GM12878 (cell line): ENCODE data around the gene OLFML2B. TPM values are rescaled to one million over a fixed set of nuclear protein-coding genes. Genes with fewer than 3 reads are reported as not detected.

Experiments used
- ATAC-seq: fragments of 200-7000 bp; cut with Tn5 transposase; 3 replicates; pipeline ENCODE4 v1.9.1; 2020; ENCODE audit warnings: mild to moderate bottlenecking, moderate library complexity
- BruUV-seq: library from RNA; stranded (reverse); fragments of 400-500 nt; replicated peaks from 2 replicates; lab custom pipeline; 2021; lab: Mats Ljungman, UMichigan
- CTCF ChIA-PET: fragments of 300-600 bp; sonication (Branson Sonifier 250); formaldehyde crosslinking; extraction: SDS; loops from one replicate; lab custom pipeline; 2021; ENCODE audit warnings: inconsistent platforms; lab: Yijun Ruan, JAX
- POLR2A ChIA-PET: fragments of 350-600 bp; formaldehyde crosslinking; extraction: SDS; loops from one replicate; lab custom pipeline; 2021; ENCODE audit warnings: inconsistent platforms; lab: Charles Lee
- RAD21 ChIA-PET: fragments of 300-600 bp; sonication (Branson Sonifier 250); formaldehyde crosslinking; loops from one replicate; lab custom pipeline; 2023; ENCODE audit warnings: antibody characterized with exemption; ENCODE audit not compliant: unreplicated experiment; lab: Charles Lee
- SMC1A ChIA-PET: fragments of 300-600 bp; sonication (Branson Sonifier 250); formaldehyde crosslinking; loops from one replicate; lab custom pipeline; 2023; ENCODE audit not compliant: unreplicated experiment, uncharacterized antibody; lab: Charles Lee
- DNase-seq: peaks from one replicate; pipeline ENCODE4 v3.0.0-alpha.2; 2011; ENCODE audit warnings: low read depth, low spot score
- FAIRE-seq: peaks from 3 replicates; lab custom pipeline; 2011; peaks lifted over from hg19 to GRCh38; lab: Jason Lieb, UNC
- H2AFZ ChIP-seq: 2 replicates; pipeline ENCODE4 v1.6.0; 2011; ENCODE audit warnings: low read depth, low read length, control low read depth; ENCODE audit not compliant: control insufficient read depth
- H3K27ac ChIP-seq: 2 replicates; pipeline ENCODE4 v1.5.1; 2011; ENCODE audit warnings: control low read depth; ENCODE audit not compliant: control insufficient read depth, insufficient read depth
- H3K27me3 ChIP-seq, 2 experiments: replicated peaks in 1 of 2; 2 replicates each; pipeline versions ENCODE4 v1.6.0 to v1.6.1; 2011; ENCODE audit warnings: low read length in 1 of 2; ENCODE audit not compliant: control insufficient read depth in 2 of 2, insufficient read depth in 2 of 2
- H3K36me3 ChIP-seq, 2 experiments: 2 replicates each; pipeline ENCODE4 v1.5.1; 2011; ENCODE audit warnings: low read length in 1 of 2; ENCODE audit not compliant: control insufficient read depth in 2 of 2, insufficient read depth in 2 of 2
- H3K4me1 ChIP-seq: 2 replicates; pipeline ENCODE4 v1.6.1; 2011; ENCODE audit warnings: mild to moderate bottlenecking, low read length, moderate library complexity, mixed read lengths; ENCODE audit not compliant: control insufficient read depth, insufficient read depth
- H3K4me2 ChIP-seq: 2 replicates; pipeline ENCODE4 v1.6.0; 2011; ENCODE audit warnings: control low read depth; ENCODE audit not compliant: control insufficient read depth, insufficient read depth
- H3K4me3 ChIP-seq: fragments of 200-600 bp; sonication (generic); 2 replicates; pipeline ENCODE4 v1.5.1; 2016
- H3K79me2 ChIP-seq: 2 replicates; pipeline ENCODE4 v1.6.0; 2011; ENCODE audit warnings: low read length; ENCODE audit not compliant: control insufficient read depth, insufficient read depth
- H3K9ac ChIP-seq: 2 replicates; pipeline ENCODE4 v1.8.0; 2011; ENCODE audit warnings: low read length, control low read depth, mixed read lengths; ENCODE audit not compliant: control insufficient read depth, insufficient read depth
- H3K9me3 ChIP-seq: replicated peaks from 3 replicates; pipeline ENCODE4 v1.5.1; 2011; ENCODE audit warnings: mild to moderate bottlenecking, low read length; ENCODE audit not compliant: control insufficient read depth, insufficient read depth
- H4K20me1 ChIP-seq: 2 replicates; pipeline ENCODE4 v1.6.0; 2011; ENCODE audit not compliant: control insufficient read depth, insufficient read depth
- BCL11A ChIP-seq: IDR thresholded peaks from 2 replicates; pipeline ENCODE4 v1.6.1; 2011; ENCODE audit warnings: low read depth, low read length
- BCLAF1 ChIP-seq: fragments of 450-650 bp; IDR thresholded peaks from 2 replicates; pipeline ENCODE4 v1.6.1; 2017; ENCODE audit warnings: antibody characterized with exemption, mild to moderate bottlenecking, moderate library complexity
- BHLHE40 ChIP-seq, 2 experiments: fragments of 450-650 bp in 1 of 2; IDR thresholded peaks; 2 replicates each; pipeline ENCODE4 v1.6.1; 2011 to 2017; ENCODE audit warnings: low read depth in 2 of 2, borderline replicate concordance in 1 of 2, improper control_type of control experiment in 1 of 2, low read length in 1 of 2, mild to moderate bottlenecking in 1 of 2
- CEBPZ ChIP-seq: fragments of 150-350 bp; IDR thresholded peaks from 2 replicates; pipeline ENCODE4 v1.6.1; 2016; ENCODE audit warnings: low read depth, low read length
- CHD2 ChIP-seq: IDR thresholded peaks from 2 replicates; pipeline ENCODE4 v1.6.1; 2011; ENCODE audit warnings: low read depth, low read length, improper control_type of control experiment, borderline replicate concordance
- HSF1 ChIP-seq: fragments of 150-350 bp; IDR thresholded peaks from 2 replicates; pipeline ENCODE4 v1.6.1; 2014; ENCODE audit warnings: mild to moderate bottlenecking, low read depth, low read length
- NRF1 ChIP-seq: conservative IDR thresholded peaks from 2 replicates; pipeline ENCODE4 v1.6.1; 2011; ENCODE audit warnings: mild to moderate bottlenecking, low read depth, low read length, improper control_type of control experiment
- PAX5 ChIP-seq: IDR thresholded peaks from 2 replicates; pipeline ENCODE4 v1.6.1; 2011; ENCODE audit warnings: low read depth, low read length, borderline replicate concordance
- RAD21 ChIP-seq: IDR thresholded peaks from 2 replicates; pipeline ENCODE4 v1.6.1; 2011; ENCODE audit warnings: mild to moderate bottlenecking, low read depth, low read length, moderate library complexity; ENCODE audit not compliant: insufficient read depth
- RAD51 ChIP-seq: fragments of 450-650 bp; IDR thresholded peaks from 2 replicates; pipeline ENCODE4 v1.6.1; 2016; ENCODE audit warnings: moderate library complexity, mild to moderate bottlenecking, inconsistent platforms
- SMAD1 ChIP-seq: fragments of 450-650 bp; IDR thresholded peaks from 2 replicates; pipeline ENCODE4 v1.6.1; 2018; ENCODE audit warnings: mild to moderate bottlenecking, low read depth; ENCODE audit not compliant: partially characterized antibody
- SREBF1 ChIP-seq: IDR thresholded peaks from 2 replicates; pipeline ENCODE4 v1.6.1; 2012; ENCODE audit warnings: mild to moderate bottlenecking, low read length
- SUPT20H ChIP-seq: IDR thresholded peaks from 2 replicates; pipeline ENCODE4 v1.6.1; 2011; ENCODE audit warnings: low read depth, mild to moderate bottlenecking, low read length, moderate library complexity, borderline replicate concordance; ENCODE audit not compliant: control insufficient read depth
- SUZ12 ChIP-seq: fragments of 200-600 bp; sonication (generic); IDR thresholded peaks from one replicate; pipeline ENCODE4 v1.6.1; 2018; ENCODE audit warnings: antibody characterized with exemption, mild to moderate bottlenecking; ENCODE audit not compliant: unreplicated experiment
- TAF1 ChIP-seq: IDR thresholded peaks from 2 replicates; pipeline ENCODE4 v1.6.1; 2011; ENCODE audit warnings: mild to moderate bottlenecking, low read depth, low read length, borderline replicate concordance
- ZNF217 ChIP-seq: fragments of 450-650 bp; IDR thresholded peaks from 2 replicates; pipeline ENCODE4 v1.6.1; 2017; ENCODE audit warnings: antibody characterized with exemption, mild to moderate bottlenecking
- WGBS: methylation state at CpG from one replicate; pipeline ENCODE4 v1.1.6; 2016; ENCODE audit warnings: low lambda C conversion rate; ENCODE audit not compliant: insufficient replicate concordance, insufficient coverage; ENCODE audit errors: missing lambda C conversion rate; 5-methylcytosine and 5-hydroxymethylcytosine counted together
- in situ Hi-C: fragments of 300-500 bp; cut with MboI; formaldehyde crosslinking; loops from 9 replicates; pipeline ENCODE4 v1.14.3; 2018; ENCODE audit warnings: mixed read lengths
- intact Hi-C: fragments of 100-400 bp; cut with micrococcal nuclease; formaldehyde crosslinking; loops from one replicate; pipeline ENCODE4 v1.14.2; 2022; ENCODE audit not compliant: unreplicated experiment
- polyA plus RNA-seq, 11 experiments: library from polyadenylated mRNA; depleted of rRNA in 4 of 11; unstranded in 6 of 11; stranded (reverse) in 5 of 11; fragments of >200 nt; fragmentation: Nextera tagmentation in 4 of 11; fragmentation: Illumina TruSeq in 1 of 11; extraction: Ambion mirVana in 4 of 11; extraction: Trizol in 1 of 11; gene quantifications; 1 replicate in 1 of 11; 2 replicates in 10 of 11; pipeline versions ENCODE4 v1.2.1 to v1.2.3, GENCODE V29; 2011 to 2016; ENCODE audit warnings: inconsistent platforms in 2 of 11, missing spikeins in 2 of 11, low read depth in 1 of 11
- total RNA-seq, 4 experiments: library from RNA; depleted of rRNA in 3 of 4; stranded (reverse); fragments of >200 nt in 3 of 4; fragmentation: Illumina TruSeq in 1 of 4; extraction: Trizol in 1 of 4; gene quantifications; 2 replicates each; pipeline versions ENCODE4 v1.2.1 to v1.2.3, GENCODE V29; 2013 to 2021

The OLFML2B gene
- total and polyA plus RNA-seq, 10 of the 15 experiments (the other 5 are each of a cell fraction or from before 2014, with no cell fraction given), result not detected

- H4K20me1 ChIP-seq, result no peaks in the 10 kb centered on the region
- H3K9me3 ChIP-seq, result no peaks in the 10 kb centered on the region
- H3K27me3 ChIP-seq, result no peaks in the 10 kb centered on the region; a peak in 2 of 4 replicates
- H3K36me3 ChIP-seq, result no peaks in the 10 kb centered on the region
- H3K9ac ChIP-seq, result no peak overlapping the region
- ChIA-PET RAD21 (interaction anchor here (1.0 kb wide), 1 partner anchor 26 kb away, joined by 3 read pairs; no protein-coding TSS in a partner anchor), CTCF (interaction anchor here (1.3 to 1.6 kb wide), 2 partner anchors 10 to 25 kb away, joined by 4 to 5 read pairs; no protein-coding TSS in a partner anchor), SMC1A (interaction anchor here (1.6 kb wide), 1 partner anchor 9 kb away, joined by 5 read pairs; no protein-coding TSS in a partner anchor), POLR2A (no interaction called here)
- no peaks in the 10 kb centered on the region for H3K79me2 ChIP-seq
- no peak overlapping the region for H2AFZ ChIP-seq
- ATAC-seq, result no peak
- H3K4me1 ChIP-seq, result no peaks in the 10 kb centered on the region
- H3K27ac ChIP-seq, result no peak overlapping the region
- no peak for FAIRE-seq
- in situ Hi-C loops (no loop called here), intact Hi-C loops (no loop called here)
- DNase-seq, result no peak
- H3K4me2 ChIP-seq, result no peak overlapping the region
- TF ChIP-seq ZNF217 (no peak), RAD21 (no peak), SUPT20H (no peak), CEBPZ (no peak), BCLAF1 (no peak), SMAD1 (no peak), SREBF1 (no peak), RAD51 (no peak), SUZ12 (no peak), BCL11A (no peak), NRF1 (no peak), HSF1 (no peak), TAF1 (no peak), BHLHE40 (IDR thresholded peaks at IDR 0.05; ENCODE audit: borderline replicate concordance in 1 of 2, low read depth in 2 of 2, low read length in 1 of 2) (no peak), PAX5 (no peak), CHD2 (no peak)
- no peak overlapping the region for H3K4me3 ChIP-seq
- 38% methylated on average over 4 of the region's 4 CpGs for WGBS
- BruUV-seq, result no TSS peak
Measured at GRCh38 chr1:162062542-162063015, 38.9 kb upstream of the OLFML2B start.
